Stimulated activated CD4-positive, alpha-beta T cell treated with anti-CD3 and anti-CD28 coated beads, Interleukin-2, amount 100 ng/mL, for 24 hours (primary cell): Measurements from ENCODE around the gene ARRDC1.
"Not testable (repeated sequence)": the region's sequence is repeated elsewhere in the genome, so short reads cannot be mapped to it uniquely, and the experiment has no call there.

Experiments
- DNase-seq, 2 donors: peaks; one replicate each; pipeline ENCODE4 v3.0.0-alpha.2; 2020

Gene ARRDC1, protein sequence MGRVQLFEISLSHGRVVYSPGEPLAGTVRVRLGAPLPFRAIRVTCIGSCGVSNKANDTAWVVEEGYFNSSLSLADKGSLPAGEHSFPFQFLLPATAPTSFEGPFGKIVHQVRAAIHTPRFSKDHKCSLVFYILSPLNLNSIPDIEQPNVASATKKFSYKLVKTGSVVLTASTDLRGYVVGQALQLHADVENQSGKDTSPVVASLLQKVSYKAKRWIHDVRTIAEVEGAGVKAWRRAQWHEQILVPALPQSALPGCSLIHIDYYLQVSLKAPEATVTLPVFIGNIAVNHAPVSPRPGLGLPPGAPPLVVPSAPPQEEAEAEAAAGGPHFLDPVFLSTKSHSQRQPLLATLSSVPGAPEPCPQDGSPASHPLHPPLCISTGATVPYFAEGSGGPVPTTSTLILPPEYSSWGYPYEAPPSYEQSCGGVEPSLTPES

DNA sequence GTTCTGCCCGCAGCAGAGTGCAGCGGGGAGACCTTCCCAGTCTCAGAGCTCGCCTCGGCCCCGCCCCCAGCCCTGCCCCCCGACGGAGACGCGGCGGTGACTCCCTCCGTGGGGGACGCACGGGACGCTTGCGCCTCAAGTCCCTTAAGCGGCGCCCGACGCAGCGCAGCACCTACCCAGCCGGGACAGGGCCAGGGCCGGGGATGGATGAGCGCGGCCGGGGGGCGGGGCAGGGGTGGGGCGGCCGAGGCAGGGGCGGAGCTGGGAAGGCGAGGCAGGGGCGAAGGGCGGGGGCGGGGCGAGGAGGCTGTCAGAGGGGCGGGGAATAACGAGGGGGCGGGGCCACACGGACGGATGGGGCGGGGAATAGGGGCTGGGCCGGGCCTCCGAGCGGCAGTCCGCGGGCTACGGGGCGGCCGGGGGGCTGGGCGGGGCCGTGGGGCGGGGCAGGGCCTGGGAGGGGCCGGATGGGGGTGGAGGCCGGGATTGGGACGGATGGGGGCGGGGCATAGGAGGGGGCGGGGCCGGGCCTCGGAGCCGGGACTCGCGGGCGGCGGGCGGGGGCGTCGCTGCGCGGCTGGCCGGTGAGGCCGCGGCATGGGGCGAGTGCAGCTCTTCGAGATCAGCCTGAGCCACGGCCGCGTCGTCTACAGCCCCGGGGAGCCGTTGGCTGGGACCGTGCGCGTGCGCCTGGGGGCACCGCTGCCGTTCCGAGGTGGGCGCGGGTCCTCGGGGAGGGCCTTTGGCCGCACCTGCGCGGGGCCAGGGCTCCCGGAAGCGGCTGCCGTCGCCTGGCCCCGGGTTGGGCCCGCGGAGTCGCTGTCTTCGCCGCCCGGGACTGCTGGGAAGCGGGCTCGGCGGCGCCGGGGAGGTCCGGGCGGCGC, at the start of gene ARRDC1:
Gene ARRDC1, plus strand, starts transcription at position 566 of the 884 bp plus-strand sequence. Its CDS starts 32 bp downstream, at position 598.
- DNase-seq: peak; percentile 91 to 92

DNA sequence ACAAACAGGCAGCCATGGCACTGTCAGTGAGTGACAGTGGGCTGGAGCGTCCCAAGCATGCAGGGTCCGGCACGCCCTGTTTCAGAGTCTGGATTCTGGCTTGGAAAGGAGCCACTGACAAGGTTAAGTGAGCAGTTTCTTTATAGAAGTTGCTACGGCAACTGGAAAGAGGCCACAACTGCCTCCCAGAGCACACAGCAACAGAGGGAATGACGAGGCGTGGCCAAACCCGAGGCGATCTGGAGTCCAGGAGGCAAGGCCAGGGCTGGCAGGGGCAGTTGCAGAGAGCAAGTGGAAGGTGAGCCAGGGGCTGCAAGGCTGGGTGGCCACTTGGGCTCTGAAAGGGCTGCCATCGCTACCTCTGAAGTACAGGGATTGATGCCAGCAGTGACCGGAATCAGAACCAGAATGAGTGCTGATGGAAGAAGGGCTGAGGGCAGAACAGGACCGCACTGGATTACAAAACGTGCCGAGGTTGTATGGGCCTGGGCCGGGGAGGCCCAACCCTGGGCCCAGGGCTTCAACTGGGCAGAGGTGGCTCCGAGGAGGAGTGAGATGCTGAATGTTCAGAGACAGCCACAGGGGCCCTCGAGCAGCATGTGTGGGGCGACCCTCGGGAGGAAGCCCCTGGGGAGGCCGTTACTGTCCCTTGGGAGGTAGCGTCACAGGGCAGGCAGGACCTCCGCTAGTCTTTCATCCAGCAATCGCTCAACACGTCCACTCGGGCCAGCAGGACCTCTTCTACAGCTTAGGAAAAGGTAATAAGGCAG, 49.2 kb upstream of the ARRDC1 start:
- no peak for DNase-seq

DNA sequence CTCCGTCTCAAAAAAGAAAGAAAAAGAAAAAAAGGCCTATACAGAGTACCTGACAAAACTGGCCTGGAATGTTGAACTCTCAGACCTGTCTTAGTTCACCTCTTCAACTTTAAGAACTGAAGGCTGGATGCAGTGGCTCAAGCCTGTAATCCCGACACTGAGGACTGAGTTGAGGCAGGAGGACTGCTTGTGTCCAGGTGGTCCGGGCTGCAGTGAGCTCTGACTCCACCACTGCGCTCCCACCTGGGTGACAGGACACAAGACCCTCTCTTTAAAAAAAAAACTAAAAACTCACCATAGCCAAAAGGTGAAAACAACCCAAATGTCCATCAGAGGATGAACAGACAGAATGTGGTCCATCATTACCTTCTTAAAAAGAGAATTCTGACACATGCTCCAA, 47.4 kb upstream of the ARRDC1 start:
- DNase-seq: no peak

DNA sequence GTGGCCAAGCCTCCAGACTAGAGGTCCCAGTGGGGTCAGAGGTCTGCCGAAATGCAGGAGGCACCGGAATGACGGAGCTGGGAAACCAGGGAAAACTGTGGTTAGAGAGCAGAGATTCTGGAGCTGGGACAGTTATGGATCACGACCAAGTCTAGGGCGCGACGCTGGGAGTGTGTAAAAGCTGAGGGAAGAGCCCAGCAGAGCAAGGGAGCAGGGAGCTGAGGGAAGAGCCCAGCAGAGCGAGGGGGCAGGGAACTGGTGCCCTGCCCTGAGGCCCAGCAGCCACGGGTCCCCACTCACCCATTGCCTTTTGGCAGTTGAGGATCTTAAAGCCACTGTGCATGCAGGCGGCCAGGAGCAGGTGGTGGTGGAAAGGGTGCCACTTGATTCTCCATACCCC, 41.4 kb upstream of the ARRDC1 start:
- no peak for DNase-seq

DNA sequence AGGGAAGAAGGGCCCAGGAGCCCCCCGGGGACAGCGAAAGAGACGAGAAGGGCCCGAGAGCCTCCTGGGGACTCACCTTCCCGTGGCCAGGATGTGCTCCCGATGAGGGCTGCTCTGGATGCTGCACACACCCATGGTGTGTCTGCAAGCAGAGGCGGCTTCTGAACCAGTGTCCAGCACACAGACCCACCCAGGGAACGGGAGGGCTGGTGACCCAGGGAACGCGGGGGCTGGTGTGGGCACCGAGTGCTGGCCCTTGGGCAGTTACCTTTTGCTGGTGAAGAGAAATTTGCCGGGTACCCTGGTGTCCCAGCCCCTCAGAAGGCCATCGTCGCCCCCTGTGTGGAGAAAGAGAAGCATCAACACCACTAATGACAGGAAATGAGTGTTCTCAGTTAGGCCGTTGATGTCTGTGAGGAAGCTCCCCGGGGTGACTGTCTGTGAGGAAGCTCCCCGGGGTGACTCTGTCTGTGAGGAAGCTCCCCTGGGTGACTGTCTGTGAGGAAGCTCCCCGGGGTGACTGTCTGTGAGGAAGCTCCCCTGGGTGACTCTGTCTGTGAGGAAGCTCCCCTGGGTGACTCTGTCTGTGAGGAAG, 40.6 kb upstream of the ARRDC1 start:
- no peak for DNase-seq

DNA sequence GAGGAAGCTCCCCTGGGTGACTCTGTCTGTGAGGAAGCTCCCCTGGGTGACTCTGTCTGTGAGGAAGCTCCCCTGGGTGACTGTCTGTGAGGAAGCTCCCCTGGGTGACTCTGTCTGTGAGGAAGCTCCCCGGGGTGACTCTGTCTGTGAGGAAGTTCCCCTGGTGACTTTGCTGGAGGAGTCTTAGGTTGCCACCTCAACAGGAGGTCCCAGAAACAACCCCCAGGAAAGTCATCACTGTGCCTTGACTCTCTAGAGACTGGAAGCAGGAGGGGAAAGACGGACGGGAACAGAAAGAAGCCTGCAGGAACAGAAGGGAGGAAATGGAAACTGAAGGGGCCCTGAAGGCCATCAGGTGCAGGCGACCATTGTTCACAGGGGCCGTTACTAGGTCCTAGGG, 37.0 kb upstream of the ARRDC1 start:
- not testable (repeated sequence) for DNase-seq

DNA sequence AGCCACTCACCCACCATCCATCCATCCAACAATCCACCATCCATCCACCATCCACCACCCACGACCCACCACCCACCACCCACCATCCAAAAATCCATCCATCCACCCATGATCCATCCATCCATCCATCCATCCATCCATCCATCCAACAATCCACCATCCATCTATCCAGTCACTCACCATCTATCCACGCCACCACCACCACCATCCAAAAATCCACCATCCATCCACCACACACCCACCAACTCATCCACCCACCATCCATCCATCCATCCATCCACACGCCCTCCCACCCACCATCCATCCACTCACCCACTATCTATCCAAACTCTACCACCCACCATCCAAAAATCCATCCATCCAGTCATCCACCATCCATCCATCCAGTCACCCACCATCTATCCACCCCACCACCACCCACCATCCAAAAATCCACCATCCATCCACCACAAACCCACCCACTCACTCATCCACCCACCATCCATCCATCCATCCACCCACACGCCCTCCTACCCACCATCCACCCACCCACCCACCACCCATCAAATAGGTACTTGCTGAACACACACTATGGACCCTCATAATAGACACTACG, 35.8 kb upstream of the ARRDC1 start:
- no peak for DNase-seq

DNA sequence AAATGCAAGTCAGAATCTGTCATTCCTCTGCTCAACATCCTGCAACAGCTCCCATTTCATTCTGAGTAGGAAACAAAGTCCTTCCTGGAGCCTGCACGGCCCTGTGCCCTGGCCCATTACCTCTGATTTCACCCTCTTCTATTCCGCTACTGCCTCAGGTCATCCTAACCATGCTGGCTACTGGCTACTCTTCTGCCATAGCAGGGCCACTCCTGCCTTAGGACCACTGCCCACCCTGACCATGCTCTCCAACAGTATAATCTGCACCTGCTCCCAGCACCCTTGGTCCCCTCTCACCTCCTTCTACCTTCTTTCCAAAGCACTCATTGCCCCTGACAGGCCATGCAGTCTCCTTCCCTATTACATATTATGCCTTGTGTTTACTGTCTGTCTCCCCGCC, 34.9 kb upstream of the ARRDC1 start:
- no peak for DNase-seq

DNA sequence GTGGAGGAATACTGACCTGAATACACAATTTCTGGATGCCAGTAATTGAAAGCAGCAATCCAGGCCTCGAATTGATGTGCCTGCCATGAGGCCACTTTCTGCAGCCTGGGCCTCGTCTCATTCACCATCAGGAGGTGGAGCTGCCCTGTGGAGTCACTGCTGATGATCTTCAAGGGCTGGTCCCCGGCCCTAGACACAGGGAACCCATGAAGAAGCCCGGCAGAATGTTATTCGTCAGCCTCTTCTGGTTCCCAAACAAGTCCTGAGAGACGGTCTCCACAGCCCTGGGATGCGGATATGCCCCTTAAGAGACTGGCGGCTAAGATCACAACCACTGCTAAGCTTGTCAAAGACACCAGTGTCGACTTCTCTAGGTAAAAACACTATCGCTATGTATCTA, 31.3 kb upstream of the ARRDC1 start:
- DNase-seq: no peak

DNA sequence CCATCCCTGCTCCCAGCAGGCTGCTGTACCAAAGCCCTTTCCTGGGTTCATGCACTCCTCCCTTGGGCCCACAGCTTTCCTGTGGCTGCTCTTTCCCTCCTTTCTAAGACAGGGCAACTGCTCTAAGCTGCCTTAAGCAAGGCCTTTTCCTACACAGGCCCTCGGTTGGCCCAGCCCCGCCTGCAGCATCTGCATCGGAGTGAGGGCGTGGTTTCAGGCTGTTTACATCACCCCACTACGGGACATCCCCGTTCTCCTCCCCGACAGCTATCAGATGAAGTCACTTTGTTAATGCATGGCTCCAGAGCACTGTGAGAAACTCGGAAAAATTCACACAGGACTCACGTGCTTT, 30.1 kb upstream of the ARRDC1 start:
- no peak for DNase-seq

DNA sequence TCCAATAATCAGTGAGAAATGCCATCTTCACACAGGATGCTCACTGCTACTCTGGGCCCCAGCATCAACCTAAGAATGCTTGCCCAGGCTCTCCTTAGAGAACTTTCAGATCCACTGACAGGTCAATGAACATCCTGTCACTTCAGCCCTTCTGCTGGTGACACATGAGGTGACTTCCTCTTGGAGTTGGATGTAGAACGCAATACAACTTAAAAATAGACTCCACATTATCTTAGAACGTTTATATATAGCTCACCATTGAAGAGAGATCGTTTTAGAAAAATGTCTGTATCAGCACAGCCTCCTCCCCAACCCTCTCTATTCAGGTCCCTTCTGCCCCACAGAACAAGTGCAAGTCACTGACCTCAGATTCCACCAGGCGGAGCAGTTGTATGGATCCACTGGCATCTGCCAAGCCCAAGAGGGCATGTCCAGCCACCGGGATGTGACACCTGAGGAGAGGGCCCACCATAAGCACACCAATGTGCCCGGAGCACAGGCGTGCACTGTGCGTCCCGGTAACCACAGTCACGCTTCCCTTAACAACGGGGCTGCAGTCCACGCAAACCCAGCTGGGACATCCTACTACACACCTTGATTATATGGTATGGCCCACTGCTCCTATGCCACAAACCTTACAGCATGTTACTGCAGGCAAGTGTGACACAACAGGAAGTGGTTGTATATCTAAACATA, 29.6 kb upstream of the ARRDC1 start:
- DNase-seq: no peak

DNA sequence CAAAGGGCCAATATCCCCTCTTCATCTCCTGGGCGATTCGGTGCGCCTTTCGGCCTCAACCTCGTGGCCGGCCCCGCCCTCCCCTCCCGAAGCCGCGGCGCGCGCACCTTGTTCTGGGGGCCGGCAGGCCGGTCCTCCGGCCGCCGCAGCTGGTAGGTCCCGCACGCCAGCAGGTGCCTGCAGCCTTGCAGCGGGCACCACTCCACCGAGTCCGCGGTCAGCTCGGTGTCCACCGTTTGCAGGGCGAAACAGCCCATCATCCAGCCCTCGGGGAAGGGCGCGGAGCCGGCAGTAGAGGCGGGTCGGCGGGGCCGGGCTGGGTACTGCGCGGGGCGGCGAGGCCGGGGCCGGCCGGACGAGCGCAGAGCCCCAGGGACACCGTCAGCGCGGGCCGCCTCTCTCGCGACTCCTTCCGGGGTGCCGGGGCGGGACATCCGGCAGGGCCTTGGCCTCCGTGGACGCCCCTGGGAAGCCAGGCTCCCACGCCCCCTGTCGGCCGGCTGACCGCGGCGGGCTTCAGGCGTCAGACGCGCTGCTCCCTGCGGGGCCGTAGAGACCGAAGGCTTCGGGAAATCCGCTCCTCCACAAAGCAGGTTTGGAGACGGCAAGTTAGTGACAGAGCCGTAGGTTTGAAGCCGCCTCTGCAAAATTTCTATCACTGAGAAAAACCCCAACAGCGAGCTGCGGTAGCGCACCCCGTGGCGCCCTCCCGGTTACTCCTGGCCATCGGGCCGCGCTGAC, 26.8 kb upstream of the ARRDC1 start, which contains the start of gene DPH7:
Gene DPH7, minus strand, starts transcription at position 408 of the 741 bp plus-strand sequence. Its CDS starts 148 bp downstream, at position 260.
- peak; percentile 99 for DNase-seq

DNA sequence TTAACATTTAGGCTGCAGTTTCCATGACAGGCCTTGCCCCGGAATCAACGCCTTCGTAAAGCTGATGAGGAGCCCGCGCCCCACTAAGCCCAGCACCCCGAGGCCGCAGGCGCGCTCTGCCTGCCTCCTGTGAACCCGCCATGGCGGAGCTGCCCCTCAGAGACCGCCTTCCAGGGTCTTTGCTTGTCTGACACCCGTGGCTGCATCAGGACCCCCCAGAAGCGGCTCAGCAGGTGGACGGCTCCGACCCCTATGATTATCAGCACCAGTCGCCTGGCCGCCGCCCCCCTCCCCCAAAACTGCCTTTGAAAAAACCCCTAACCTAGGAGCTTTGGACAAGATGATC, 26.3 kb upstream of the ARRDC1 start:
- no peak for DNase-seq

DNA sequence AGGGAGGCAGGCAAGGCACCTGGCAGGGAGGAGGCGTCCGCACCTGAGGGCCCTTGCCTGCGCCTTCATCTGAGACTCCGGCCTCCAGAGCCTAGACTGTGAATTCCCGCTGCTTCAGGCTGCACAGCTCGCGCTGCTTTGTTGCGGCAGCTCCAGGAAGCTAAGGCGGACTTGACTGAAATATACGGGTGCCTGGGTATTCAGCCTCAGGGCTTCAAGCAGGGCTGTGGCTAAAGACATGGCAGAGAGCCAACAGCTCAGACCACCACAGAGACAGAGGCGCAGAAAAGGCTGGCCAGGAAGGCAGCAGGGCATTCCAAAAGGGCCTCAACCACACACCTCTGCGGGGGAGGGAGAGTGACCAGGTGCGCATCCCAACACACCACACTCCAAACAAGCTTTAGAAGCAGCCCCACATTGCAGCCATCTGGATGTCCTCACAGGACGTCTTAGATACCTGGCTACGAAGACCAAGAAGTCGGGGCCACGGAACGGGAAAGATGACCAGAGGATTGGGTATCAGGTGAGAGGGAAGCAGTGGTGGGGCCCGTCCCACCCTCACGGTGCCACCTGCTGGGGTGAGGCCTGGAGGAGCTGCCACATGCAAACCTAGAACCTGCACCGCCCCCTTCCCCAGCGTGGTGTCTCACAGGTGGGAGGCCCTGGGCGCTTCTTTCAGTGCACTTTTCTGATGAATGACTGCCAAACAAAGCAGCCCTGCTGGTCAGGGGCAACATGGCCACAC, 25.1 kb upstream of the ARRDC1 start:
- no peak for DNase-seq

DNA sequence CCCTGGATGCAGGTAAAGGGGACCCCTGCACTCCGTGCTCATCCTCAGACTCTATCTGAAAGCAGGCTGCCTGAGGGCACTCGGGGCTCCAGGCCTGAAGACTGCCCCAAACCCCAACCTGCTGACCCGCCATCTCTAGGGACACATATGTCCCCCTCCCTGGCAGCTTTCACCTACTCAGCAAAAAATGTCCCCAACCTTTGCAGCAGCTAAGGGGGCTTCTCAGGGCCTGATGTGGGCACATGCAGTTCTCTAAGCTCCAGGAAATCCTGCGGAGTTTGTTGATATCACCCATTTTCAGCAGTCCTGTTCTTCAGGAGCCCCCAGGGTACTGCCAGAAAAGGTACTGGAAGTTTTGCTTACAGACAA, 24.5 kb upstream of the ARRDC1 start:
- no peak for DNase-seq

DNA sequence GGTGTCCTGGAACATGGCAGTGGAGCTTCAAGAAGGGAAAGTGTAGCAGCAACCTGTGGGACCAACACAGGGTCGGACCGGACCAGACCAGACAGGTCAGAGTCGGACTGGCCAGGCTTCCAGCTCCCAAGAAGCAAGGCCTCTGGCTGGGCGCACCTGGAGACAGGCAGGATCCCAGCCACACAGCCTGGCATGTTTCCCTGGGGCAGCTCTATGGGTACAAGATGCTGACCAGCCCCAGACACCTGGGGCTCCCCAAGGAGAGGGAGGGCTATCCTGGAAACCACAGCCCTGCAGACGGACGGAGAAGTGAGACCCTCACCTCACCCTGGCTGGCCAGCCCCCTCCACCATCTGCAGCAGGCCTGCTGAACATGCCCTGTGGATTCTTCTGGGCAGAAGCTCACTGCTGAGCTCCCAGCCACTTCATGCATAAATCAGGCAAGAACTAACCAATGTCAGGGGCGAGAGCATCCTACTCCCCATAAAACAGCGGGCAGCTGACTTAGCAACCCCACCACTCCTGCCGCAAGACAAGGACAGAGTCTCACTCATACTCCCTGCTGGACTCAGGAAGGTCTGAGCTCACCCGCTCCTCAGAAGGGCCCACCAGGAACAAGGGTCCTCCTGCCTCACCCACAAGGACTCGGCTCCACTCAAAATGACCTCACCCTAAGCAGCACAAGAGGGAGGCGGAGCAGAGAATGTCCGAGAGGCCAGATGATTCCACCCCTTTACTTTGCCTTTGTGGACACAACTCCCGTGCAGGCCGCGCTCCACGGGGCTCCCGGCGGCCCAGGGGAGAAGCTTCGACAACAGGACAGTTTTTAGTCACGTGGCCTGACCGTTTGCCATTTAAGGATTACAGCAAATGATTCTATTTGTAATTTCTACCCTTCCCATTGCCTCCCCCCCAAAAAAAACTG, 23.9 kb upstream of the ARRDC1 start:
- DNase-seq: no peak

DNA sequence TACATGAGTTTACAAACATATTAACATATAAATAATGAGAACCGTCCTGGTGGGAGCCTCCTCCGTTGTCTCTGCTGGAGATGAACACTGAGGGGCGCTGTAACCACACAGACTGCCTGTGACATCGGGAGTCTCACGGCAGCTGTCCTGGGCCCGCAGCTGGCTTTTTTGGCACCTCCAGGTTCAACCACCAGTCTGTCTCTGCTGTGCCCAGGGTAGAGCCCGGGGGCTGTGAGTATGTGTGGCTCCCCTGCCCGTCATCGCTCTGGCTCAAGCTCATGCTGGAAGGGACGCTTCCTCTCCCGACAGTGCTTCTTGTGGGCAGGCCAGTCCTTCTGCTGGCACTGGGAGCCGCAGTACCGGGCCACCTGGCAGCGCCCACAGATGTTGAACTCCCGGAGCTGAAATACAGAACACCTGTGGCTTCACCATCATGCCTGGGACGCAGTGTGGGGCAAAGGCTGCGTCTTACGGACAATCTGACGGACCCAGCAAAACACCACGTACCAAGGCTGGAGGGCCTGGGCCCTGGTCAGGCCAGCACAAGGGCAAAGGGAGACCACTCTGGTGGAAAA, 23.1 kb upstream of the ARRDC1 start:
- DNase-seq: no peak

DNA sequence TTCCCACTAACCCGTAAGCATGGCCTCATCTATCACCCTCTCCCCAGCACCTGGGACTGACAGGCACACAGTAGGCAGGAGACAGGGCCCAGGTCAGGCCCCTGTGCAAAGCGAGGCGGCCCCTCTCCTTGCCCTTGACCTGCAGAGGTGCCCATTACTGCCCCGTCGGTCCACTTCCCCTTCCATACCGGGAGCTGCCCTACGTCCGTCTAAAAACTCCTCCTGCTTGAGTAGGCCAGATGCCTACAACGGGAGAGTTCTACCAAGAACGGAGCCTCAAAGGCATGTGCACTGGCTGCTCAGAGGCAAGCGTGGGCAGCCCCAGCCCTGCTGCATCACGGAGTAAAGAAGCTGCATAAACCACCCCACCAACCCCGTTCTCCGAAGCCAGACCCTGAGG, 22.1 kb upstream of the ARRDC1 start:
- no peak for DNase-seq

DNA sequence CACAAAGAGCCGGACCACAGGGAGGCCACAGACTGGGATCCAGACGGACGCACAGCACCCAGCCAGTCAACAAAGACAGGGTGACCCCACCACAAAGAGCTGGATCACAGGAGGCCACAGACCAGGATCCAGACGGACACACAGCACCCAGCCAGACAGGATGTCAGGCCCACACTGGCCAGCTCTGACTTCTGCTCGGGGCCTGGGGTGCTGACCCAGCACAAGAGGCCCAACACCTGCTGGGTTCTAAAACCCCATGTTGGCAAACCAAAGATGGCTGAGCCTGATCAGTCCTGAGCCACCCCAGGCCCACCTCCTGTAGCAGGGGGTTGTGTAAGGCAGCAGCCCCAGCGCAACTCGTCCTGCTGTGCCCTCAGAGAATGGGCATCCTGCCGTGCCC, 21.5 kb upstream of the ARRDC1 start:
- no peak for DNase-seq
